Sigmoid colon (tissue), 4 donors: ENCODE results near the gene ABCC9.

ENCODE experiments used
- CTCF ChIP-seq, 4 experiments: fragments of 450-650 bp in 3 of 4; fragments of 200-600 bp in 1 of 4; IDR thresholded peaks; one replicate each; pipeline ENCODE4 v1.5.1; 2016 to 2019; ENCODE audit warnings: antibody characterized with exemption in 4 of 4, mild to moderate bottlenecking in 3 of 4, moderate library complexity in 2 of 4
- EP300 ChIP-seq, 4 donors: sonication (generic); formaldehyde crosslinking; IDR thresholded peaks; one replicate each; pipeline ENCODE4 v1.6.1; 2017; ENCODE audit warnings: antibody characterized with exemption in 4 of 4
- POLR2A ChIP-seq, 2 donors: fragments of 450-650 bp; IDR thresholded peaks; one replicate each; pipeline ENCODE4 v1.6.1; 2016; ENCODE audit warnings: antibody characterized with exemption in 2 of 2, mild to moderate bottlenecking in 2 of 2, moderate library complexity in 2 of 2
- POLR2AphosphoS5 ChIP-seq, 4 donors: sonication (generic); formaldehyde crosslinking; IDR thresholded peaks; one replicate each; pipeline ENCODE4 v1.6.1; 2017; ENCODE audit warnings: antibody characterized with exemption in 4 of 4

DNA sequence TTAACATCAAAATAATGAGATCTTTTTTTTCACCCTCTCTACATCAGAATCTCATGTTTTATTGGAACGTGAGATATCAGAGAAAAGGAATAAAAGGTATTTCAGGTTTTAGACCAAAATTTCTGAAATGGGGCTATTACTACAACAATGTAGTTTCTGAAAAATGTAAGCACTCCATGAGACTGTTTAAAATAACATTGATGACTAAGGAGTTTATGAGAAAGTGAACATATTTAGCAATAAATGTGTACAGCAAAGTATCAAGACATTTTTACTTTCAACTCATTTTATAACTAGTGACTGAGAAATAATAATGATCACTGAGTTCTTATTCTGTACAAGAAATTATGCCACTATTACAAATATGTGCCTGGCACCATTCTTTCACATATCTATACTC, 39.3 kb upstream of the ABCC9 start:
- TF ChIP-seq CTCF (IDR thresholded peaks at IDR 0.05) (no peak), POLR2A (IDR thresholded peaks at IDR 0.05) (no peak), POLR2AphosphoS5 (IDR thresholded peaks at IDR 0.05) (no peak), EP300 (IDR thresholded peaks at IDR 0.05) (no peak)
